NCI-H82 (cell line): ENCODE measurements around the gene IL22RA1.

ENCODE experiments used
- DNase-seq: peaks from one replicate; lab custom pipeline; 2025; lab: John Stamatoyannopoulos, UW

The IL22RA1 gene

DNA sequence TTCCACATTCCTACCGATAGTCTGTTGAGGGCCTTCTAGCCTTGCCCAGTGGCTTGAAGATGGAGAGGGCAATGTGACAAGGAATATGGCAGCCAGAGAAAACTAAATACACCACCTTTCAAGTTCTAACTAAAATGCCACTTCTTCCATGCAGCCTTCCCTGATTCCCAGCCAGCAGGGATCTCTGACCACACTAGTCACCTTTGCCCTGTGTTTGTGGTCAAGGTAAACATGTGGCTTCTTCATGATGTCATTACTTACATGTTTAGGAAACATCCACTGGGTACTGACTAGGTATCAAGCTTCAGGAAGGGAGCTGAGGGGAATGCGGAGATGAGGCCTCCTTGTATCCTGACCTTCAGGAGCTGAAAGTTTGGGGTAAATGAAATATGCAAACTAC, 22.6 kb upstream of the IL22RA1 start:
- DNase-seq, result no peak

DNA sequence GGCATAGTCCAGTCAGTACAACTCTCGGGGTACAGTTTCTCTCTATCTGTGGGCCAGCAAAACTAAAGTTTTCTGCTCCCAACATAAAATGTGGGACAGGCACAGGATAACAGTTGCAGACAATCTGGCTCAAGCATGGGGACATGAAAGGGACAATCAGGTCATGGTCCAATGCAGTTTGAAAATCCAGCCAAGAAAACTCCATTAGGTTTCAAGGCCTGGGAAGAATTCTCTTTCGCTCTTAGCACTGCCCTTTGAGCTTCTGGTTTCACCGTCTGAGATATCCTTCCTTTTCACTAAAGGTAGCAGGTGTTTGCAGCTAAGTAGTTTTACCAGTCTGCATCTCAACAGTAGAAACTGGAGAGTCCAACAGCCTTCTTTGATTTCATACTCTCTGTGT, 21.1 kb upstream of the IL22RA1 start:
- DNase-seq, result no peak

DNA sequence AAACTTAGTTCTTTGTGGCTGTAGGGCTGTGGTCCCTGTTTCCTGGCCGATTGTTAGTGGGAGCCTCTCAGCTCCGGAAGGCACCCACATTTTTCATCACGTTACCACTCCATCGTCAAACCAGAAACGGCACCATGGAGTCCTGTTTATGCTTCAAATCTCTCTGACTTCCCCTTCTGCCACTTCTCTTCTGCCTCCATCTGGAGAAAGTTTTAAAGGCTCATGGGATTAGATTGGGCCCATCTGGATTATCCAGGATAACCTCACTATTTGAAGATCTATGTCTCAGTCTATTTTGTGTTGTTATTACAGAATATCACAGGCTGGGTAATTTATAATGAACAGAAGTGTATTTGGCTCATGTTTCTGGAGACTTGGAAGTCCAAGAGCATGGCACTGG, 19.3 kb upstream of the IL22RA1 start:
- peak; percentile 91 for DNase-seq

DNA sequence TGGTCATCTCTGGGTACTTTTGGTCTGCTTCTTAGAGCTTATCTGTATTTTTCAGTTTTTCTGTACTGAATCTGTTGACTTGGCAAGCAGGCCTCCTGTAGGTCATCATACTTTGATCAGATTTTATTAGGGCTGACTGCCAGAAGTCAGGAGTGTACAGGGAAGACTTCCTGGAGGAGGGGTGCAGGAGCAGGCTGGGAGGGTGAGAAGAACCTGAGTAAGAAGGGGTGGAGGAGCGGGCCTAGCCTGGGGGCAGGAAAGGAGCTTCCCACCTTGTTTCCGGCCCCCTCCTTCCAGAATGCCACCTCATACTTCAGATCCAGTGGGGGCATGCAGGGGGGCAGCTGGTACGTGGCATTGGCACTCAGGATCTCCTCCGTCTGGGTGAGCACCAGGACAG, 18.3 kb upstream of the IL22RA1 start:
- no peak for DNase-seq

DNA sequence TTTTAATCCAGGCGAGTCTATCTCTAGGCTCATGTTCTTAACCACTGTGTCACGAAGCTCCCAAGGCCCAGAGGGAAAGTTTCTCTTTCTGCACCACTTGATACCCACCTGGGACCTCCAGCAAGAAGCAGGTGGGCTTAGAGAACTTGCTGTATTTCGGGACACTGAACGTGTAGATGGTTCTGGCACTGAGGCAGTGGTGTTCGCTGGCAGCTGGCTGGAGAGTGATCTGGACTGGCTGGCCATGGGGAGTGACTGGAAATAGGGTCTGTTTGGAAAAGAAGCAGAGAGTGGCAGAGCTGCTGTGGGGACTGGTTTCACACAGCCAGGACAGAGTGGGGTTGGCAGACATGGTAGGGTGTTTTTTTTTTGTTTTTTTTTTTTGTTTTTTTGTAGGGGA, 16.4 kb upstream of the IL22RA1 start:
- no peak for DNase-seq

DNA sequence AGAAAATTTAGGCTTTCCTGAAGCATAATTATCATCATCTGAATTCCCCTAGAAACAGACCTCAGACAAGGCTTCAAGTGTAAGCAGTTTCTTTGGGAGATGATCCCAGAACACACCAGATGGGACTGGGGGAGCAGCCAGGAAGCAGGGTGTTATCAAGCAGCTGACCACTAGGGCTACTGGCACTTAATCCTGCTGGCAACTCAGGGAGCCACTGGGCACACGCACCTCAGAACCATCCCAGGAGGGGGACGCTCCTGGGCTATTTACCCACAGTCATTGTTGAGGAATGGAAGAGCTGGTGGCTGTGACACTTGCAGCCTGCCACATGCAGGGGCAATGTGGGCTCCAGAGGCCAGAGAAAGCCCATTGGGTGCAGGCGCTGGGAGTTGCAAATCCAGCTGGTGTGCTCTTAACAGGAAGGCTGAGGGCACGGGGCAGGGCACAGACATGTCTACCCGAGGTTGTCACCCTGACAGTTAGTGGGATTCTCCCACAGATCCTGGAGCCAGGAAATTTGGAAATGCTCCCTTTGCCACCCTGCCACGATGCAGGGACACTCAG, 15.1 kb upstream of the IL22RA1 start:
- peak; percentile 69 for DNase-seq

DNA sequence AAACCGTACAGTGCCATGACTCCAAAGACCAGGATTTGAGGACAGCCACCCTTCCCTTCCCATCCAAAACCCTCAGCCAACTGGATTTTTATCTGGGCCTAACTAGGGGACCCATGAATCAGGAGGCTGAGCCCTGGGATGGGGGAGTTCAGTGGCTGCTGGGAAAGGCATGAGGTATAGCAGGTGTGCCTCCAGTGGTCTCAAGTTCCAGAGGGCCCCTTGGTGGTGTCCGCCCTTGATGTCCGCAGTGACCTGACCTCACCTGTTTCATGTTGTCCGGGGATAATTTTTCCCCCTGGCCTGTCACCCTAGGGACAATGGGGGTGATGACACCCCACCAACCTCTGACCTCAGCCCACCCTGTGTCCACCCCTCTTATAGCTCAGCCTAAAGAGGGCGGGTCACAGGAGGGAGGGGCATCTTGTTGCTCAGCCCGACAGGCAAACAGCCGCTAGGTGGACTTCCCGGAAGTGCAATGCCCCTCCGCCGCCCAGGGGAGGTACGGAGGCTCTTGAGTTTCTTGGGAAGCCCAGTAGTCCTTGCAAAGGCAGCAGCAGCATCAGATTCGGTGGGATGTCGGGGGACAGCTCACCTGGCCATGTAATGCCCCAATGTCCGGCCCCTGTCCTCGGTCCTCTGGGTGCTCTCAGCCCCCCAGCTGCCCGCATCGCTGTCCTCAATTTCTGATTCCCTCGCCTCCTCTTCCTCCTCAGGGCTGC, 13.8 kb upstream of the IL22RA1 start:
- no peak for DNase-seq

DNA sequence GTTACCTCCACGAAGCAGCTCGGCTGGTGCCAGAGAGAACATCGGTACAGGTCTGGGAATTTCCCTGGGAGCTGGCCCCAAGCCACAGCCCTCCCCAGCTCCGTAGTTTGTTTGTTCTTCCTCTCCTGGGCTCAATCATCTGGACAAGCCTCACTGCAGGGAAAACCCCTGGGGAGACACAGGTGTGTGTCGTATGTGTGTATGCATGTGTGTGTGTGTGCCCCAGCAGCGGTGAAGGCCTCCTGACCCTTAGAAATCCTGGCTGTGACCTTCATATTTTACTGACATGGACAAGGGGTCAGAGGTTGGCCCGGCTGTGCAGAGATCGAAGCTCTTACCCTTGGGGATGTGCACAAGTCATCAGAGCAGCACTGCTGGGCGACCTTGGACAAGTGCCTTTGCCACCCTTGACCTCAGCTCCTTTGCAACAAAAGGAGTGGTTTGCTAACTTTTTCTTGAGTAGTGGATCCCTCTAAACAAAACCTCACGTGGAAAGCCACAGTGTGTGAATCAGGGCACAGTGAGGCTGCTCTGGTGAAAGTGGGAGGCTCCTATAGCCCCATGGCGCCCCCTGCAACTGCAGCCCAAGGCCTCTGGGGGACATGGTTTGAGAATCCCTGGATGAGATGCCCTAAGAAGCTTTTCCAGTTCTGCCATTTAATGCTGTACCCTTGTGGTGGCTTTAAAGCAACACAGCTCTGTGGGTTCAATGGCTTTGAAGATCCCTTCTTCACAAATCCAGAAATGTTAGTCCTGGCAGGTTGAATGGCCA, 12.3 kb upstream of the IL22RA1 start:
- peak; percentile 28 for DNase-seq

DNA sequence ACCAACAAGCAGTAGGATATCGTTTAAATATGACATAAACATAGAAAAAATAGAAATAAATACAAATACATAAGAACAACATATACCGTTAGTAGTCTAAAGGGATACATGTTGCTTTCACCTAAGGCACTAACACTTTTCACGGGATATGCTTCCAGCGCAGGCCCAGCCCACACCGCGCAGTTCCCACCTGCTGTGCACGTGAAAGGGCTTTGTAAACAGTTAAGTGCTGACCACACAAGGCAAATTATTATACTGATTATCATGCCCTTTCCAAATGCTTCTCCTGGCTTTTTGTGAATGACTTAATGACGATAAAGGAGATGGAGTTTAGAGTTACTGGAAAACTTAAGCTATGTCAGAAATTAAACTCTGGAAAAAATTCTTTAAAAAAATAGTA, 11.3 kb upstream of the IL22RA1 start:
- no peak for DNase-seq

DNA sequence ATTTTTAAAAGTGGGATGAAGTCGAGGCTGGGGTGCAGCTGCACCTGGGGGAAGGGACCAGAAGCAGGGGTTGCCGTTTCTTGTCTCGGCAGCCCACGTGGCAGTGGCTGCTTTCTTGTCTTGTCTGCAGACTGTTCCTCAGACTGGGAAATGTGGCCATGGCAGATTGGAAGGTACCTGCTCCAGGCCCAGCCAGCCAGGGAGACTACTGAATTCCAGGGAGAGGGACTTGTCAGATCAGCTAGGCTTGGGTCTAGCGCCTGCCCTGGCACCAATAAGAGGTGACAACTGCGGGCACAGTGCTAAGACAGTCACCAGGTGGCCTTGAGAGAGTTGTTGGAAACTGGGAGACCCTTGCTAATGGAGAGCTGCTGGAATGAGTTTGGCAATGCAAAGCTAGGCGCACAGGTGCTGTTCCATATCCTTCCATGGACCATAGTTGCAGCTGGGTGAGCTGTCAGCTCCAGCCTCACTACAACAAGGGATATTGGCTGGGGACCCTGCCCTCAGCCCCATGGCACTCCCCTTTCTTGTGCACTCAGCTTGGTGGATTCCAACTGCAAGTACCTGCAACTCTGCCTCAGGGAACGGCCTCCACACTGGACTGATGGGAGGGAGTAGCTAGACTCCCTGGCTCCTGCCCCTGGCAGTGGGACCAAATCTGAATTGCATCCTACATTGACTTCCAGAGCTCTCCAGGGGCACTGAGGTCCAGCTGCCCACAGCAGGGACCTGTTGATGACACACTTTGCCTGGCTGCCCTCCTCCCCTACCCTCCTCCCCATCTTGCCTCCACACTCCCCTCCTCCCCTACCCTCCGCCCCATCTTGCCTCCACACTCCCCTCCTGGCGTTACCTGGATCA, 9.9 kb upstream of the IL22RA1 start:
- DNase-seq, result no peak

DNA sequence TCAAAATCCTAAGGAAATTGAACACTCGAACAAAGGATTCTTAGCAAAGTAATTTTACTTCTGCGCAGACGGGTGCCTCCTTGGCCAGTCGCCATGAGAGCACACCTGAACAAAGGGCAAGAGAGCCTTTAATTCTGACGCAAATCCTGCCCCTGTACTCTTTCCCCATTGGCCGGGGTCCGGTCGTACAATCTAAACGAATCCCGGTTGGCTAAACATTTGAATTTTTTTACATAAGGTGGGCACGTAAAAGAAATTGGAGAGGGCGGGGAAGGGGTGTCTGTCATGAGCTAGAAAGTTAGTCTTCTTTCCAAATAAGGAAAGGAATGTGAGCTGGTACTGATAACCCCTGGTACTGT, 8.2 kb upstream of the IL22RA1 start:
- DNase-seq, result no peak

DNA sequence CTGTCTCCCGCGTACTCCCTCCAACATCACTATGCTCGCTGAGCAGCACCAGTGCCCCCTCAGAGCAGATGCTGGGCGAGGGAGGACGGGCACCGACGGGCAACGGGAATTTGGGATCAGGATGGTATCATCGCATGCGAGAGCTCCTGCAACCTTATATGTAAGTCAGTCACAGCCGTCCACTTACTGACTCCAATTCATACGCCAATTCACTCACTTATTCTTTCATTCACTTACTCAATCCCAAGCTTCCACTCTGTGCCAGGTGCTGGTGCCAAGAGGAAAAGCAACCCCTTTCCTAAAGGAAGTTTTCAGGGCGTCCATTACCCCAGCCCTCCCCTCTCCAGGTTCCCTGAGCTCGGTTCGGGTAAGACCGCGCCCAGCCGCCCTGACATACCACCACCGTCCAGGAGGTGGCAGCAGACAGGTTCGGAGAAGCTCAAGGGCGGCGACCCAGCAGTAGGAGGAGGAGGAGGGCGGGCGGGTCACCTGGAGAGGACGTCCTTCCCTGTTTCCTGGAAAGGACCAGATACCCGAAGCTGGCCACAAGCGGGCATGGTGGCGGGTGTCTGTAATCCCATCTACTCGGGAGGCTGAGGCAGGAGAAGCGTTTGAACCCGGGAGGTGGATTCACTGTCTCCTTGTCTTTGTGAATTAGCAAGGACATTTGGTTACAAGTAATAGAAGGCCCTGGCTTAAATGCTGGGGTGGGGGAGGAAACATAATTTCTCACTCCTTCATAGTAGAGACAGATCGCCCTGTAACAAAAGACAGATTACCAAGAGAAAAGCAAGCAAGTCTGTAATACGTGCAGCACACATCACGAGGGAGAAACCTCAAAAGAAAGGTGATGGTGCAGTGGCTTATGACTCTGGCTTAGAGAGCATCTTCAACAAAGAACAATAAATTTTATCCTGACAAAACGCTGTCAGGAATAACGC, 7.6 kb upstream of the IL22RA1 start:
- peak; percentile 91 for DNase-seq

DNA sequence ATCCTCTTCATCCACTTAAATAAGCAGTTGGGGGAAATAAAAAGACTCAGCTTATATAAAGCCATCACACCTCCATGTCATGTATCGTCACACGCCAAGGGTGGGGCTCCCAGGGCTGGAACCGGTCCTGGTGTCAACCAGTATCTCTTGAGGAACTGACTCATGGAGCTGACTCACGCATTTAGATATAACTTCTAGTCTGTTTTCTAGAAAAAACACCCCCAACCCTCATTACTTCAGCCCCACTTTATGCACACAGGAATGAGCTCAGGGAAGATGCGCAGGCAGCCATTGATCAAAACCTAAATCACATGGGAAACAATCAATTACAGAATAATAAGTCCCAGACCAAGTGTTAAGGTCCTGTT, 6.9 kb upstream of the IL22RA1 start:
- no peak for DNase-seq

DNA sequence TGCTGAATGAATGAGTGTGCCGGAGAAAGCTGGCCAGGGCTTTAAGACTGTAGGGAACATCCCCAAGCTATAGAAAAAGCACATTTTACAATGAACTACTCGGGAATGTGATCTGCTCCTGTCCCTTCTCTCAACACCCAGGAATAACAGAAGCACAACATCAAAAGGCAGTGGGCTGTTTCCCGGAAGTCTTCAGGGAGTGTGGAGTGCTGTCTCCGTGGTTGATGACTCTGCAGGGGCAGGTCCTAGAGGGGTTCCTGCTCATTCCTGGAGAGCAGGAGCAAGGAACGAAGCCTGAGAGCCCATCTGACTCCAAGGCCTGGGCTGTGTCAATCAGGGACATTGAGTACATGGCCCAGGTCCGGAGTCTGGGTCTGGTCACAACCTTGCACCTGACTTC, 4.9 kb upstream of the IL22RA1 start:
- DNase-seq, result no peak

DNA sequence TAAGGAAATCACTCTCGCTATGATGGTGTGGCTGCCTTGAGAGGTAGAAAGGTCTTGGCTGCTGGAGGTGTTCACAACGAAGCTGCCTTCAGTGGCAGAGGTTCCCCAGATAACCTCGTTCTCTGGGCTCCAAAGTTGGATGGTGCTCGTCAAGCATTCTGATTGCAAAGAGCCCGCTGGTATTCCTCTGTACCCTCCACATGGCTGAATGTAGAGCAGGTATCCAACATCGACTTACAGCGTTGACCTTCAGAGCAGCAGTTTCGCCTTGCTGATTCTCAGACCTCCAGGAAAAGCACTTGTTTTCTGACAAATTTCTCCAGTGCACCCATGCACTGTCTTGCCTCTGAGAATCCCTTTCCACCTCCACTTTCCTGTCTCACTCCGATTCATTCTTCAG, 4.3 kb upstream of the IL22RA1 start:
- DNase-seq, result no peak

DNA sequence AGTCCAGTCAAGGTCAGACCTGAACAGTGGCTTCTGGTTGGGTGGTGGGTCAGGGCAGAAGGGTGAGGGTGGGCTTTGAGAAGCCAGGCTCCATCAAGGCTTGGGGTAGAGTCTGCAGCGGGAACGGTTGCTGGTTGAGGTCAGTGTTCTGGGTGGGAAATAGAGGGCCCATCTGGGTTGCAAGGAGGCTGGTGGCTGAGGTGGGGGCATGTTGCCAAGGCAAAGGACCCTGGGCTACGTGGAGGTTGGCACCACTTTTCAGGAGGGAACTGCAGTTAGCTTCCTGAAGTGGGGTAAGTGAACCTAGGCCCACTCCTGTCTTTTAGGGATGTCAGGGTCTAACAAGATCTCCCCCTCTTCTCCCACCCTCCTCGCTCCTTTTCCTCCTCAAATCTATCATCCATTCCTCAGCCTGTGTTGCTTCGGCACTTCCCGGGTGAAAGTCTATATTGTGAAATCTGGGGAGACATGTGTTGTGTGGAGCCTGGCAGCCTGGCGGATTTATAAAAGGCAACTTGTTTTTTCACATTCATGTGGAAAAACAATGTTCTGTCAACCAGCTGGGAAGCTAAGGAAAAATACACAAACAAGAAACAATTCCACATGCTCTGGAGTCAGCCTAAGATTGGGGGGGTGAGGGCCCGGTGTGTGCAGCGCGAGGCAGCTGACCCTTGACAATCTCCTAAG, 1.5 kb downstream of the IL22RA1 start:
- no peak for DNase-seq

DNA sequence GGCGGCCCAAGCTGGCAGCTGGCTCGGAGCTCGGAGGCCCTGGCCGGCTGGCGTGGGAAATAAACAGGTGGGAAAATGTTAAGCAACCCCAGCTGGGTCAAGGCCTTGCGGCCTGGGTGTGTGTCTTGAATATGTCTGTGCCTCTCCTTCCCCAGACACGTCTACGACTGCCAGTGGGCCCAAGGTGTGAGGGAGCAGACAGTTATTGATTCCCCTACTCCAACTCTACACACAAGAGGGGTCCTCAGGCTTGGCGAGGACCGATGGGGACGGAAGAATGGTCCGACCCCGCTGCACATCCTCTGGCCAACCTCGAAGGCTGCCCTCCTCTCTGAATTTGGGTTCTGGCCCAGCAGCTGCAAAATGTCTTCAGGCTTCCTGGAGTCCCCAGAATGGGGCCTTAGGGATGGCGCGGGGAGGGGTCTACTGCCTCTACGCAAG, 2.2 kb downstream of the IL22RA1 start:
- DNase-seq, result no peak

DNA sequence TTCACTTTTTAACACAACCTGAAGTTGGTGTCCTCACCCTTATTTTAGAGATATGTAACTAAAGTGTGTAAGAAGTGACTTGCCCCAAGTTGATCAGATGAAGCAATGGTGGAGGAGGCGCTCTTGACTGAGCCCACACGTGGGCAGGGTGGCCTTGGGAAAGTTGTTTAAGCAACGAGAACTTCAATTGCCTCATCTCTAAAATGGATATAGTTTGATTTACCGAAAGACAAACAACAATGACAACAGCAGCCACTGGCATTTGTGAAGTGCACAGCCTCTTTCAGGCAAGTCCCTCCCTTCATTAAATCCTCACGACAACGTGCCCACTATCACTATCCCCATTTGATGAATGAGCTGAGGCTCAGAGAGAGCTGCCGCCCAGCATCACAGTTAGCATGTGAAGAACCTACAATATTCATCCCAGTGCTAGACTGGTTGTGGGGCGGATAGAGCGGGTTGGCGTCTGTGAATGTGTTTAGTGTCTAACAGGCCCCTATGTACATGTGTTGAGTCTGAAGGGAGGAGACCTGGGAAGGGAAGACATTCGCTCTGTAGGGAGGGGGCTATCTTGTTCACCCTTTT, 3.0 kb downstream of the IL22RA1 start:
- DNase-seq, result no peak

DNA sequence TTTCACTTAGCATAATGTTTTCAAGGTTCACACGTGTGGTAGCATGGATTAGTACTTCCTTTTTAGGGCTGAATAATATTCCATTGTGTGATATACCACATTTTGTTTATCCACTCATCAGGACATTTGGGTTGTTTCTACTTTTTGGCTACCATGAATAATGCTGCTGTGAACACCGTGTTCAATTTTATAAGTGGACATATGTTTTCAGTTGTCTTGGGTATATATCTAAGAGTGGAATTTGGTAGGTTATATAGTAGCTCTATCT, 3.8 kb downstream of the IL22RA1 start:
- DNase-seq, result no peak

DNA sequence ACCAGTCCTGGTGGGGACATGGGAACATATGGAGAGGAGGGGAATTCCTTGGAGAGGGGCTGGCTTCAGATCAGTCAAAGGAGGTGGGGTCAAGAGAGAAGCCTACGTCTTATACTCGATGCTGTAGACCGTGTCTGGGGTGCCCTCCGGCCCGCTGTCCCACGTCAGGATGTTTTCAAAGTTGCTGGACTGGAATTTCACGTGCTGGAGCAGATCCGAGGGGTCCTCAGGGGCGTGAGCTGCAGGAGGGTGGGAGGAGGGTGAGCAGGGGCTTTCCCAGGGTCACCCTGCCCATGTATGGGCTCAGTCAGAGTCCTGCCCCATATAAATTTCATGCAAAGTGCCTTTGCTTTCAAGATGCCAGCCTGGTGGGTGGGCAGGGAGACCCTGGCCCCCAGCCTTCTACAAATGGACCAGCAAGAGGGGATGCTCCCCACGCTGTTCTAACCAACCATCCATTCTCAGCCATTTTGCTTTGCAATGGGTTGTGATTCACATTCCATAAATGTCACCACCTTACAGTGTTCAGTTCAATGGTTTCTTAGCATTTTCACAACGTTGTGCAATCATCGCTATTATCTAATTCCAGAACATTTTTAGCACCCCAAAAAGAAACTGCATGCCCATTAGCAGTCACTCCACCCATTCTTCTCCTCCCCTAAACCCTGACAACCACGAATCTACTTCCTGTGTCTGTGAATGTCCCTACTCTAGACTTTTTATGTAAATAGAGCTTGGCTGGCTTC, 4.3 kb downstream of the IL22RA1 start:
- peak; percentile 30 for DNase-seq
